Fibroblast of lung (primary cell): Measurements from ENCODE around the gene COQ8B. TPM values are rescaled to one million over a fixed set of nuclear protein-coding genes. Genes with fewer than 3 reads are reported as not detected.
A peak's percentile ranks its signal among the peaks of the same experiment; 100 is the strongest.

ENCODE experiments used
- DNase-seq, 2 donors: peaks; one replicate each; pipeline versions ENCODE4 v3.0.0 to v3.0.0-alpha.2; 2010; ENCODE audit warnings: low read depth in 2 of 2
- H2AFZ ChIP-seq: 2 replicates; pipeline ENCODE4 v1.5.1; 2012; ENCODE audit warnings: low read length, control low read depth, inconsistent platforms
- H3K27ac ChIP-seq: 2 replicates; pipeline ENCODE4 v1.5.1; 2011; ENCODE audit warnings: low read length, control low read depth; ENCODE audit not compliant: insufficient read depth
- H3K27me3 ChIP-seq: 2 replicates; pipeline ENCODE4 v1.5.1; 2011; ENCODE audit warnings: mild to moderate bottlenecking, low read length; ENCODE audit not compliant: control insufficient read depth, insufficient read depth
- H3K36me3 ChIP-seq: 2 replicates; pipeline ENCODE4 v1.5.1; 2011; ENCODE audit warnings: low read length; ENCODE audit not compliant: control insufficient read depth, insufficient read depth
- H3K4me1 ChIP-seq: 2 replicates; pipeline ENCODE4 v1.5.1; 2011; ENCODE audit warnings: low read length; ENCODE audit not compliant: control insufficient read depth, insufficient read depth; ENCODE audit errors: extremely low read depth
- H3K4me2 ChIP-seq: 2 replicates; pipeline ENCODE4 v1.5.1; 2011; ENCODE audit warnings: low read length, control low read depth; ENCODE audit not compliant: insufficient read depth; ENCODE audit errors: extremely low read depth
- H3K4me3 ChIP-seq, 4 experiments: fragments of 200-600 bp in 1 of 4; sonication (generic) in 1 of 4; replicated peaks in 1 of 4; 2 replicates each; pipeline ENCODE4 v1.5.1; 2011 to 2016; ENCODE audit warnings: low read length in 4 of 4, low read depth in 3 of 4, mild to moderate bottlenecking in 3 of 4, control low read depth in 2 of 4, inconsistent platforms in 1 of 4, mixed read lengths in 1 of 4; ENCODE audit not compliant: insufficient read depth in 1 of 4; ENCODE audit errors: control extremely low read depth in 1 of 4
- H3K79me2 ChIP-seq: 2 replicates; pipeline ENCODE4 v1.5.1; 2012; ENCODE audit warnings: mild to moderate bottlenecking, low read length, inconsistent platforms; ENCODE audit not compliant: control insufficient read depth, insufficient read depth
- H3K9ac ChIP-seq: 2 replicates; pipeline ENCODE4 v1.5.1; 2011; ENCODE audit warnings: mild to moderate bottlenecking, low read length, control low read depth; ENCODE audit not compliant: insufficient read depth
- H3K9me3 ChIP-seq: 2 replicates; pipeline ENCODE4 v1.5.1; 2012; ENCODE audit warnings: low read depth, low read length; ENCODE audit not compliant: control insufficient read depth, insufficient read depth
- H4K20me1 ChIP-seq: 2 replicates; pipeline ENCODE4 v1.5.1; 2011; ENCODE audit warnings: low read length; ENCODE audit not compliant: control insufficient read depth, insufficient read depth; ENCODE audit errors: extremely low read depth
- EZH2 ChIP-seq: IDR thresholded peaks from 2 replicates; pipeline ENCODE4 v1.5.1; 2012; ENCODE audit warnings: low read length, control low read depth, mild to moderate bottlenecking; ENCODE audit errors: missing control alignments
- polyA plus RNA-seq, 2 donors: library from polyadenylated mRNA; depleted of rRNA in 1 of 2; stranded (reverse) in 1 of 2; unstranded in 1 of 2; fragments of >200 nt; gene quantifications; 2 replicates each; pipeline ENCODE4 v1.2.1, GENCODE V29; 2011 to 2012; ENCODE audit warnings: missing spikeins in 1 of 2
- total RNA-seq: library from RNA; depleted of rRNA; stranded (reverse); fragments of >200 nt; gene quantifications from 2 replicates; pipeline ENCODE4 v1.2.1, GENCODE V29; 2014
- TF ChIP-seq, protein P1 (sequence below), 2 donors: IDR thresholded peaks in 1 of 2; conservative IDR thresholded peaks in 1 of 2; 1 replicate in 1 of 2; 2 replicates in 1 of 2; pipeline ENCODE4 v1.5.1; 2011 to 2012; ENCODE audit warnings: low read length in 2 of 2, control low read depth in 1 of 2, inconsistent platforms in 1 of 2, low read depth in 1 of 2, mild to moderate bottlenecking in 1 of 2

COQ8B gene
- total and polyA plus RNA-seq, 2 donors (not counting 1 experiment from before 2014, with no cell fraction given): 13.7 to 43.4 TPM

DNA sequence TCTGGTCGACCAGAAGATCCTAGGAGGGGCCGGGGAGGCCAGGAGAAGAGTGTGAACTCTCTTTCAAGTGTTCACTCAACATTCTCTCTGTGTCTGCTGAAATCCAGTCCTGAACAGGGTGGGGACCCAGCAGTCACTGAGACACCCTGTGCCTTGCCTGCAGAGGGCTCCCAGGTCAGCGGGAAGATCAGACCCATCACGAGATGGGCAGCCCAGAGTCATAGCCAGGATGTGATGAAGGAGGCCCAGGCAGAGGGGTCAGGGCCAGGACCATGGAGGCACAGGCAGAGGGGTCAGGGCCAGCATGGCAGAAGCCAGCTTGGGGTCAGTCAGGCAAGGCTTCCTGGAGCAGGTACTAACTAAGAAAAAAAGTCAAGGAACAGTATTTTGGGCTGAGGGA is 35.6 kb downstream of the COQ8B start:
- Histone ChIP-seq H2AFZ (no peak overlapping the region), H3K9ac (no peak overlapping the region), H3K79me2 (no peaks in the 10 kb centered on the region), H3K27me3 (no peaks in the 10 kb centered on the region), H3K4me2 (no peak overlapping the region), H4K20me1 (no peaks in the 10 kb centered on the region), H3K4me3 (no peak overlapping the region), H3K4me1 (no peaks in the 10 kb centered on the region), H3K27ac (no peak overlapping the region), H3K9me3 (no peaks in the 10 kb centered on the region), H3K36me3 (peaks cover 47% of the 10 kb centered on the region)
- DNase-seq: no peak
- TF ChIP-seq, protein P1, sequence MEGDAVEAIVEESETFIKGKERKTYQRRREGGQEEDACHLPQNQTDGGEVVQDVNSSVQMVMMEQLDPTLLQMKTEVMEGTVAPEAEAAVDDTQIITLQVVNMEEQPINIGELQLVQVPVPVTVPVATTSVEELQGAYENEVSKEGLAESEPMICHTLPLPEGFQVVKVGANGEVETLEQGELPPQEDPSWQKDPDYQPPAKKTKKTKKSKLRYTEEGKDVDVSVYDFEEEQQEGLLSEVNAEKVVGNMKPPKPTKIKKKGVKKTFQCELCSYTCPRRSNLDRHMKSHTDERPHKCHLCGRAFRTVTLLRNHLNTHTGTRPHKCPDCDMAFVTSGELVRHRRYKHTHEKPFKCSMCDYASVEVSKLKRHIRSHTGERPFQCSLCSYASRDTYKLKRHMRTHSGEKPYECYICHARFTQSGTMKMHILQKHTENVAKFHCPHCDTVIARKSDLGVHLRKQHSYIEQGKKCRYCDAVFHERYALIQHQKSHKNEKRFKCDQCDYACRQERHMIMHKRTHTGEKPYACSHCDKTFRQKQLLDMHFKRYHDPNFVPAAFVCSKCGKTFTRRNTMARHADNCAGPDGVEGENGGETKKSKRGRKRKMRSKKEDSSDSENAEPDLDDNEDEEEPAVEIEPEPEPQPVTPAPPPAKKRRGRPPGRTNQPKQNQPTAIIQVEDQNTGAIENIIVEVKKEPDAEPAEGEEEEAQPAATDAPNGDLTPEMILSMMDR (conservative IDR thresholded peaks at IDR 0.05 in 1 of 2, IDR thresholded peaks at IDR 0.05 in 1 of 2; ENCODE audit: low read depth in 1 of 2, low read length in 2 of 2): no peak
- TF ChIP-seq EZH2: no peak

DNA sequence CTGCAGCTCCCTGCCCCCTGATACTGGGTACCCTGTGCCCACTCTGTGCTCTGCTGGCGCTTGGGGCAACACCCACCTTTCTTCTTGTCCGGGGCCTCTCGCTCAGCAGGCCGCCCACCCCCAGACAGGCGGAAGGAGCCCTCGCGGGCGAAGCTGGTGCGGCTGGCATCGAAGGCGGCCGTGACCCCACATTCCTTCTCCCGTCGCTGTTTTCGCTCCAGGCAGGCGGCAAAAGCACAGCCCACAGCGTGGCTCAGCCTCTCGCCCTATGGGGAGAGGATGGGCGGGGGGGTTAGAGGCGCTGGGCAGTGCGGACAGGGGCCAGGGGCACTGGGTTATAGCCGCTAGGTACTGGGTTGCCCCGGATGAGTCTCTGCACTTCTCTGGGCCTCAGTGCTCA is 39.5 kb downstream of the COQ8B start:
- H3K4me1 ChIP-seq: no peaks in the 10 kb centered on the region
- H3K27ac ChIP-seq: no peak overlapping the region
- H3K9me3 ChIP-seq: no peaks in the 10 kb centered on the region
- H3K4me2 ChIP-seq: no peak overlapping the region
- no peak for DNase-seq
- no peak overlapping the region for H2AFZ ChIP-seq
- H3K27me3 ChIP-seq: no peaks in the 10 kb centered on the region
- H3K36me3 ChIP-seq: peaks cover 36% of the 10 kb centered on the region
- H3K79me2 ChIP-seq: no peaks in the 10 kb centered on the region
- TF ChIP-seq, protein P1 (conservative IDR thresholded peaks at IDR 0.05 in 1 of 2, IDR thresholded peaks at IDR 0.05 in 1 of 2; ENCODE audit: low read depth in 1 of 2, low read length in 2 of 2): no peak
- TF ChIP-seq EZH2: no peak
- H3K4me3 ChIP-seq: no peak overlapping the region
- no peaks in the 10 kb centered on the region for H4K20me1 ChIP-seq
- no peak overlapping the region for H3K9ac ChIP-seq

GRCh38 chr19:40674291-40674690 is 42.4 kb downstream of the COQ8B start:
- Histone ChIP-seq H3K36me3 (peaks cover 51% of the 10 kb centered on the region), H3K9ac (no peak overlapping the region), H2AFZ (no peak overlapping the region), H3K4me2 (no peak overlapping the region), H3K9me3 (no peaks in the 10 kb centered on the region), H3K4me3 (no peak overlapping the region), H3K79me2 (no peaks in the 10 kb centered on the region), H3K4me1 (no peaks in the 10 kb centered on the region), H3K27me3 (no peaks in the 10 kb centered on the region), H3K27ac (no peak overlapping the region), H4K20me1 (no peaks in the 10 kb centered on the region)
- TF ChIP-seq EZH2: no peak
- TF ChIP-seq, protein P1 (conservative IDR thresholded peaks at IDR 0.05 in 1 of 2, IDR thresholded peaks at IDR 0.05 in 1 of 2; ENCODE audit: low read depth in 1 of 2, low read length in 2 of 2): no peak
- DNase-seq: peak; percentile 28 to 60
